HL-60 (cell line): Measurements from ENCODE around the gene TMCC3.

Experiments
- CTCF ChIP-seq: IDR thresholded peaks from one replicate; pipeline ENCODE4 v1.5.1; 2011; ENCODE audit warnings: low read length, control low read depth, inconsistent platforms; ENCODE audit not compliant: insufficient read depth
- GABPA ChIP-seq: IDR thresholded peaks from 2 replicates; pipeline ENCODE4 v1.6.1; 2012; ENCODE audit warnings: low read depth
- REST ChIP-seq: IDR thresholded peaks from 2 replicates; pipeline ENCODE4 v1.6.1; 2012; ENCODE audit warnings: low read depth; ENCODE audit not compliant: insufficient replicate concordance
- SPI1 ChIP-seq: IDR thresholded peaks from 2 replicates; pipeline ENCODE4 v1.6.1; 2012; ENCODE audit warnings: low read depth, mild to moderate bottlenecking, borderline replicate concordance

GRCh38 chr12:94659346-94659930 is 9.1 kb upstream of the TMCC3 start:
- TF ChIP-seq CTCF (no peak), REST (no peak), SPI1 (no peak), GABPA (no peak)
